HG02852 (cell line): ENCODE measurements around the gene ATOH8.
"Not testable (repeated sequence)": the region's sequence is repeated elsewhere in the genome, so short reads cannot be mapped to it uniquely, and the experiment has no call there.

Experiments used
- ATAC-seq: cut with Tn5 transposase; IDR thresholded peaks from one replicate; pipeline ENCODE4 v1.9.1; 2021; ENCODE audit warnings: mild to moderate bottlenecking, moderate library complexity; ENCODE audit not compliant: unreplicated experiment

ATOH8 gene

GRCh38 chr2:85814802-85815550 lies 61.2 kb downstream of the ATOH8 start:
- ATAC-seq, result no peak

GRCh38 chr2:85819811-85820510 lies 66.2 kb downstream of the ATOH8 start:
- no peak for ATAC-seq

- ATAC-seq, result no peak
Measured at GRCh38 chr2:85822766-85823165, 69.0 kb downstream of the ATOH8 start.

GRCh38 chr2:85823951-85824350 lies 70.2 kb downstream of the ATOH8 start:
- ATAC-seq, result no peak

- ATAC-seq, result no peak
Measured at GRCh38 chr2:85826990-85827878, 73.4 kb downstream of the ATOH8 start.

GRCh38 chr2:85827879-85828569 lies 74.2 kb downstream of the ATOH8 start:
- ATAC-seq, result no peak

GRCh38 chr2:85828725-85829124 lies 74.9 kb downstream of the ATOH8 start:
- ATAC-seq, result no peak

- not testable (repeated sequence) for ATAC-seq
Measured at GRCh38 chr2:85829394-85829793, 75.6 kb downstream of the ATOH8 start.

GRCh38 chr2:85830645-85831044 lies 76.9 kb downstream of the ATOH8 start:
- no peak for ATAC-seq

GRCh38 chr2:85831735-85832134 lies 77.9 kb downstream of the ATOH8 start:
- ATAC-seq, result no peak

GRCh38 chr2:85834466-85834865 lies 80.7 kb downstream of the ATOH8 start:
- no peak for ATAC-seq
